ENCODE results near the gene RTL10. TPM values are rescaled to one million over a fixed set of nuclear protein-coding genes. Genes with fewer than 3 reads are reported as not detected.

RTL10 gene
- total and polyA plus RNA-seq, 2 of the 13 experiments (the other 11 are each of a cell fraction or from before 2014, with no cell fraction given) = 14.1 to 15.8 TPM

DNA sequence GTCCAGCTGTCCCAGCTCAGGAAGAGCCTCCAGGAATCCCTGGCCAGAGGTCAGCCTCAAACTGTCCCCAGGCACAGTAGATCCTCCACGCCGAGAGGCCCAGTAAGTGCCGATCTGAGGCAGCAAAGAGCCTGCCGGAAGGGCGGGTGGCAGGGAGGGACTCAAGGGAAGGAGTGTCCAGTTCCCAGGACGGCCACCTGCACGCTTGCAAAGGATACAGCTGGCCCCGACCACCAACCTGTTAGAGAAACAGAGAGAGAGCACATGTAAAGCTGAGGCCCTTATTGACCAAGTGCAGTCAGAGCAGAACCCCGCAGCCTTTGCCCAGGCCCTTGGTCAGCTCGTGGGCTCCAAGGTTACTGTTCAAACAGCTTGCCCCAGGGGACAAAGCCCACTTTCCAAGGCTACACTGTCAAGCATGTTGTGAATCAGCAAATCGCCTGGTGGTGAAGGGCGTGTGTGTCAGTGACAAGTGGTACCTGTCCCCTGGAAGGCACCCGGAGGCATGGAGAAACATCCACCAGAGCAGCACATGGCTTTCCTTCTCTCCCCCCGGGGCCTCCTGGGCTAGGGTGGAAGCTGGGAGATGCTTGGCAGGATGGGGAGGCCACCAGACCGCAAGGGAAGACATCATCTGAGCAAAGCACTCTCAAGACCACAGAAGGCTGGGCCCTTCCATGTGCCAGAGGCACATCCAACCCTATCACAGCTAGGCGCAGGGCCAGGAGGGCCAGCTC is 44.3 kb upstream of the RTL10 start (continued):
- TF ChIP-seq KDM6A (CRISPR knock-in tag; IDR thresholded peaks at IDR 0.05; ENCODE audit: low read depth) = peak; percentile 47; the same call in 1 of the 2 replicates
- TF ChIP-seq PCBP1 (IDR thresholded peaks at IDR 0.05; ENCODE audit: borderline replicate concordance, low read depth, low read length) = no peak
- no peak for TF ChIP-seq FOXM1 (CRISPR knock-in tag; IDR thresholded peaks at IDR 0.05)
- no peak for TF ChIP-seq ARNTL (CRISPR knock-in tag; IDR thresholded peaks at IDR 0.05)
- no peak for TF ChIP-seq TCF7 (IDR thresholded peaks at IDR 0.05; ENCODE audit: low read depth)
- no peak for TF ChIP-seq DNMT3B (CRISPR knock-in tag; conservative IDR thresholded peaks at IDR 0.05)
- peak; percentile 71; the same call in 1 of the 2 replicates for TF ChIP-seq TGIF2 (CRISPR knock-in tag; IDR thresholded peaks at IDR 0.05)
- TF ChIP-seq PAWR (CRISPR knock-in tag; IDR thresholded peaks at IDR 0.05; ENCODE audit: borderline replicate concordance) = no peak
- TF ChIP-seq PHB2 (IDR thresholded peaks at IDR 0.05; ENCODE audit: partially characterized antibody) = no peak
- no peak for TF ChIP-seq ZNF619 (CRISPR knock-in tag; IDR thresholded peaks at IDR 0.05)
- no peak for TF ChIP-seq ZNF616 (CRISPR knock-in tag; IDR thresholded peaks at IDR 0.05; ENCODE audit: low read depth)
- no peak for TF ChIP-seq RORA (CRISPR knock-in tag; IDR thresholded peaks at IDR 0.05)
- TF ChIP-seq, protein P1, sequence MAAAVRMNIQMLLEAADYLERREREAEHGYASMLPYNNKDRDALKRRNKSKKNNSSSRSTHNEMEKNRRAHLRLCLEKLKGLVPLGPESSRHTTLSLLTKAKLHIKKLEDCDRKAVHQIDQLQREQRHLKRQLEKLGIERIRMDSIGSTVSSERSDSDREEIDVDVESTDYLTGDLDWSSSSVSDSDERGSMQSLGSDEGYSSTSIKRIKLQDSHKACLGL (CRISPR knock-in tag; IDR thresholded peaks at IDR 0.05) = no peak; the same call in 1 of the 2 replicates
- peak; percentile 65; the same call in 1 of the 2 replicates for TF ChIP-seq POGK (CRISPR knock-in tag; conservative IDR thresholded peaks at IDR 0.05)
- peak; percentile 56; the same call in 1 of the 2 replicates for TF ChIP-seq FOSL2 (CRISPR knock-in tag; IDR thresholded peaks at IDR 0.05)
- TF ChIP-seq ZNF160 (CRISPR knock-in tag; IDR thresholded peaks at IDR 0.05) = no peak
- no peak for TF ChIP-seq ZZZ3 (CRISPR knock-in tag; IDR thresholded peaks at IDR 0.05; ENCODE audit: borderline replicate concordance)
- peak; percentile 58 for TF ChIP-seq MAFF (IDR thresholded peaks at IDR 0.05; ENCODE audit: low read depth, low read length)
- no peak for TF ChIP-seq ZNF672 (CRISPR knock-in tag; IDR thresholded peaks at IDR 0.05)
- TF ChIP-seq, protein P2, sequence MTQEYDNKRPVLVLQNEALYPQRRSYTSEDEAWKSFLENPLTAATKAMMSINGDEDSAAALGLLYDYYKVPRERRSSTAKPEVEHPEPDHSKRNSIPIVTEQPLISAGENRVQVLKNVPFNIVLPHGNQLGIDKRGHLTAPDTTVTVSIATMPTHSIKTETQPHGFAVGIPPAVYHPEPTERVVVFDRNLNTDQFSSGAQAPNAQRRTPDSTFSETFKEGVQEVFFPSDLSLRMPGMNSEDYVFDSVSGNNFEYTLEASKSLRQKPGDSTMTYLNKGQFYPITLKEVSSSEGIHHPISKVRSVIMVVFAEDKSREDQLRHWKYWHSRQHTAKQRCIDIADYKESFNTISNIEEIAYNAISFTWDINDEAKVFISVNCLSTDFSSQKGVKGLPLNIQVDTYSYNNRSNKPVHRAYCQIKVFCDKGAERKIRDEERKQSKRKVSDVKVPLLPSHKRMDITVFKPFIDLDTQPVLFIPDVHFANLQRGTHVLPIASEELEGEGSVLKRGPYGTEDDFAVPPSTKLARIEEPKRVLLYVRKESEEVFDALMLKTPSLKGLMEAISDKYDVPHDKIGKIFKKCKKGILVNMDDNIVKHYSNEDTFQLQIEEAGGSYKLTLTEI (CRISPR knock-in tag; conservative IDR thresholded peaks at IDR 0.05) = no peak
- TF ChIP-seq KDM4B (CRISPR knock-in tag; IDR thresholded peaks at IDR 0.05) = no peak
- TF ChIP-seq ZNF10 (CRISPR knock-in tag; IDR thresholded peaks at IDR 0.05; ENCODE audit: borderline replicate concordance, low read depth) = no peak
- TF ChIP-seq TERF1 (CRISPR knock-in tag; IDR thresholded peaks at IDR 0.05) = no peak
- no peak for TF ChIP-seq TMF1 (CRISPR knock-in tag; IDR thresholded peaks at IDR 0.05; ENCODE audit: low read depth)
- TF ChIP-seq ZNF350 (CRISPR knock-in tag; IDR thresholded peaks at IDR 0.05; ENCODE audit: borderline replicate concordance, low read depth) = peak; percentile 62
- 0 out of 2 replicates have a peak, but pooled peaks have one; percentile 42 for TF ChIP-seq ZC3H13 (CRISPR knock-in tag; IDR thresholded peaks at IDR 0.05)
- TF ChIP-seq ZNF256 (CRISPR knock-in tag; conservative IDR thresholded peaks at IDR 0.05) = no peak

Measured in HepG2 (cell line).